Measurements from ENCODE around the gene BPIFB6. TPM values are rescaled to one million over a fixed set of nuclear protein-coding genes. Genes with fewer than 3 reads are reported as not detected.

The BPIFB6 gene
- total and polyA plus RNA-seq, 11 donors: not detected

- ATAC-seq: no peak
- DNase-seq: no peak
- 76 to 79% (median 79%) methylated on average over 16 to 19 of the region's 19 CpGs for WGBS, 4 donors
- H3K9me3 ChIP-seq: no peaks in the 10 kb centered on the region
- no peak for TF ChIP-seq POLR2A (IDR thresholded peaks at IDR 0.05)
- TF ChIP-seq, protein P1, sequence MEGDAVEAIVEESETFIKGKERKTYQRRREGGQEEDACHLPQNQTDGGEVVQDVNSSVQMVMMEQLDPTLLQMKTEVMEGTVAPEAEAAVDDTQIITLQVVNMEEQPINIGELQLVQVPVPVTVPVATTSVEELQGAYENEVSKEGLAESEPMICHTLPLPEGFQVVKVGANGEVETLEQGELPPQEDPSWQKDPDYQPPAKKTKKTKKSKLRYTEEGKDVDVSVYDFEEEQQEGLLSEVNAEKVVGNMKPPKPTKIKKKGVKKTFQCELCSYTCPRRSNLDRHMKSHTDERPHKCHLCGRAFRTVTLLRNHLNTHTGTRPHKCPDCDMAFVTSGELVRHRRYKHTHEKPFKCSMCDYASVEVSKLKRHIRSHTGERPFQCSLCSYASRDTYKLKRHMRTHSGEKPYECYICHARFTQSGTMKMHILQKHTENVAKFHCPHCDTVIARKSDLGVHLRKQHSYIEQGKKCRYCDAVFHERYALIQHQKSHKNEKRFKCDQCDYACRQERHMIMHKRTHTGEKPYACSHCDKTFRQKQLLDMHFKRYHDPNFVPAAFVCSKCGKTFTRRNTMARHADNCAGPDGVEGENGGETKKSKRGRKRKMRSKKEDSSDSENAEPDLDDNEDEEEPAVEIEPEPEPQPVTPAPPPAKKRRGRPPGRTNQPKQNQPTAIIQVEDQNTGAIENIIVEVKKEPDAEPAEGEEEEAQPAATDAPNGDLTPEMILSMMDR (IDR thresholded peaks at IDR 0.05): no peak
- intact Hi-C loops (cut with DNase I): no loop called here
- H3K27ac ChIP-seq: no peak overlapping the region
- no peak overlapping the region for H3K4me3 ChIP-seq
- H3K4me1 ChIP-seq: no peaks in the 10 kb centered on the region
- H3K36me3 ChIP-seq: no peaks in the 10 kb centered on the region
- peaks cover 0 to 12% (median 0%) of the 10 kb centered on the region in 9 donors for H3K27me3 ChIP-seq
Observed at GRCh38 chr20:33070111-33071053, 38.9 kb downstream of the BPIFB6 start.

GRCh38 chr20:33071198-33071597 is 39.8 kb downstream of the BPIFB6 start:
- H3K4me1 ChIP-seq: no peaks in the 10 kb centered on the region
- no peak for DNase-seq
- no peaks in the 10 kb centered on the region for H3K36me3 ChIP-seq
- intact Hi-C loops (cut with DNase I): no loop called here
- H3K9me3 ChIP-seq: no peaks in the 10 kb centered on the region
- WGBS, 4 donors: 87 to 94% (median 88%) methylated on average over 4 to 5 of the region's 5 CpGs
- peaks cover 0 to 12% (median 0%) of the 10 kb centered on the region in 9 donors for H3K27me3 ChIP-seq
- no peak for TF ChIP-seq POLR2A (IDR thresholded peaks at IDR 0.05)
- H3K27ac ChIP-seq: no peak overlapping the region
- no peak for ATAC-seq
- H3K4me3 ChIP-seq: no peak overlapping the region

GRCh38 chr20:33072362-33072761 is 40.9 kb downstream of the BPIFB6 start:
- no peaks in the 10 kb centered on the region for H3K4me1 ChIP-seq
- H3K4me3 ChIP-seq: no peak overlapping the region
- intact Hi-C loops (cut with DNase I): no loop called here
- peaks cover 0 to 12% (median 0%) of the 10 kb centered on the region in 9 donors for H3K27me3 ChIP-seq
- DNase-seq: no peak
- WGBS, 4 donors: 80 to 91% (median 88%) methylated on average over 4 of the region's 4 CpGs
- TF ChIP-seq, protein P1 (IDR thresholded peaks at IDR 0.05): no peak
- no peak for TF ChIP-seq POLR2A (IDR thresholded peaks at IDR 0.05)
- no peaks in the 10 kb centered on the region for H3K36me3 ChIP-seq
- H3K9me3 ChIP-seq: no peaks in the 10 kb centered on the region
- no peak for ATAC-seq
- no peak overlapping the region for H3K27ac ChIP-seq

DNA sequence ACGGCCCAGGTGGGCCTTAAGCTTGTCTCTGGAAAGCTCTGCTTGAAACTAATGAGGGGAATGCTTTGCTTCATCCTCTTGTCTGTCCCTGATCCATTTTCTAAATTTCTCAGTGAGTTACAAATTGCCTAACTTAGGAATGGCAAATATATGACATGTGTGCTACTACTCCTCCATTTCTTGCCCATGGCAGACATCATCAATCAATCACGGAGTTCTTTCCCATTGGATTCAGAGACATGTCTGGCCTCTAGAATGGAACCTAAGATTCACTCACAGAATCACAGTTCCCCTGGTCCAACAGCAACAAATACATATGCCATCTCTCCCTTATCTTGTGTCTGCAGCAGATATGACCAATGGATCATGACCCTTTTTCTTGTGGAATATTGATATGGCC is 41.4 kb downstream of the BPIFB6 start:
- H3K27ac ChIP-seq: no peak overlapping the region
- H3K36me3 ChIP-seq: no peaks in the 10 kb centered on the region
- WGBS, 4 donors: 80 to 88% (median 83%) methylated on average over 2 of the region's 2 CpGs
- TF ChIP-seq, protein P1 (IDR thresholded peaks at IDR 0.05): no peak
- no peak for TF ChIP-seq POLR2A (IDR thresholded peaks at IDR 0.05)
- ATAC-seq: no peak
- no peaks in the 10 kb centered on the region for H3K9me3 ChIP-seq
- no peaks in the 10 kb centered on the region for H3K4me1 ChIP-seq
- H3K27me3 ChIP-seq: peaks cover 0 to 12% (median 0%) of the 10 kb centered on the region in 9 donors
- intact Hi-C loops (cut with DNase I): no loop called here
- H3K4me3 ChIP-seq: no peak overlapping the region
- DNase-seq: no peak

All from heart left ventricle (tissue), 16 donors.